Naive thymus-derived CD4-positive, alpha-beta T cell (primary cell): Measurements from ENCODE around the gene LRRC8E. TPM values are rescaled to one million over a fixed set of nuclear protein-coding genes. Genes with fewer than 3 reads are reported as not detected.

Experiments
- ATAC-seq: fragments of 150-1000 bp; cut with Tn5 transposase; 2 replicates; pipeline ENCODE4 v1.10.0; 2021; ENCODE audit warnings: mild to moderate bottlenecking, moderate library complexity
- CTCF ChIA-PET: fragments of 350-600 bp; sonication (Branson Sonifier 250); formaldehyde crosslinking; loops from one replicate; lab custom pipeline; 2021; ENCODE audit warnings: antibody characterized with exemption; lab: Charles Lee
- POLR2A ChIA-PET: fragments of 350-600 bp; sonication (Branson Sonifier 250); formaldehyde crosslinking; loops from one replicate; lab custom pipeline; 2021; ENCODE audit warnings: antibody characterized with exemption, inconsistent platforms; lab: Charles Lee
- DNase-seq, 9 donors: peaks; one replicate each; pipeline versions ENCODE4 v3.0.0 to v3.0.0-alpha.2; 2020 to 2022; ENCODE audit warnings: mixed read lengths in 1 of 9
- H3K27ac ChIP-seq: one replicate; pipeline ENCODE4 v1.7.0; 2013; ENCODE audit warnings: mild to moderate bottlenecking, low read depth, low read length, moderate library complexity
- H3K27me3 ChIP-seq, 2 donors: one replicate each; pipeline ENCODE4 v1.7.0; 2013; ENCODE audit warnings: low read length in 2 of 2, mild to moderate bottlenecking in 2 of 2, moderate library complexity in 2 of 2; ENCODE audit not compliant: control insufficient read depth in 2 of 2, insufficient read depth in 2 of 2
- H3K36me3 ChIP-seq, 3 experiments: 1 replicate in 2 of 3; 2 replicates in 1 of 3; pipeline ENCODE4 v1.7.0; 2013; ENCODE audit warnings: low read length in 3 of 3, mild to moderate bottlenecking in 3 of 3, moderate library complexity in 1 of 3; ENCODE audit not compliant: insufficient read depth in 3 of 3, control insufficient read depth in 2 of 3
- H3K4me1 ChIP-seq, 2 donors: one replicate each; pipeline ENCODE4 v1.7.0; 2013; ENCODE audit warnings: low read length in 2 of 2, mild to moderate bottlenecking in 2 of 2, moderate library complexity in 1 of 2; ENCODE audit not compliant: control insufficient read depth in 2 of 2, insufficient read depth in 2 of 2
- H3K4me3 ChIP-seq: 2 replicates; pipeline ENCODE4 v1.7.0; 2013; ENCODE audit warnings: mild to moderate bottlenecking, low read length
- H3K9me3 ChIP-seq, 3 experiments: 1 replicate in 2 of 3; 2 replicates in 1 of 3; pipeline ENCODE4 v1.7.0; 2013; ENCODE audit warnings: low read length in 3 of 3; ENCODE audit not compliant: control insufficient read depth in 2 of 3
- H3K27ac Mint-ChIP-seq, 9 donors: one replicate each; pipeline ENCODE4 v1.8.0; 2020 to 2022; ENCODE audit warnings: mixed read lengths in 9 of 9, mild to moderate bottlenecking in 8 of 9, moderate library complexity in 5 of 9, inconsistent platforms in 2 of 9
- H3K27me3 Mint-ChIP-seq, 5 donors: one replicate each; pipeline ENCODE4 v1.8.0; 2021 to 2022; ENCODE audit warnings: mixed read lengths in 5 of 5, mild to moderate bottlenecking in 1 of 5
- H3K36me3 Mint-ChIP-seq, 5 donors: one replicate each; pipeline ENCODE4 v1.8.0; 2020 to 2022; ENCODE audit warnings: mixed read lengths in 5 of 5, mild to moderate bottlenecking in 3 of 5, inconsistent platforms in 1 of 5
- H3K4me1 Mint-ChIP-seq, 7 donors: one replicate each; pipeline ENCODE4 v1.8.0; 2020 to 2022; ENCODE audit warnings: mixed read lengths in 7 of 7, mild to moderate bottlenecking in 3 of 7, inconsistent platforms in 1 of 7
- H3K4me3 Mint-ChIP-seq, 10 donors: one replicate each; pipeline ENCODE4 v1.8.0; 2020 to 2022; ENCODE audit warnings: mild to moderate bottlenecking in 10 of 10, mixed read lengths in 10 of 10, moderate library complexity in 6 of 10, inconsistent platforms in 2 of 10
- H3K9me3 Mint-ChIP-seq, 11 donors: one replicate each; pipeline ENCODE4 v1.8.0; 2020 to 2022; ENCODE audit warnings: mixed read lengths in 11 of 11, mild to moderate bottlenecking in 4 of 11, inconsistent platforms in 1 of 11, moderate library complexity in 1 of 11
- intact Hi-C, 2 donors: fragments of 100-400 bp; cut with micrococcal nuclease; formaldehyde crosslinking; loops; one replicate each; pipeline ENCODE4 v1.15.1; 2023
- polyA plus RNA-seq, 2 donors: library from polyadenylated mRNA; unstranded; fragments of 300-500 nt; fragmentation: Illumina TruSeq; gene quantifications; one replicate each; pipeline ENCODE4 v1.2.3, GENCODE V29; 2021
- total RNA-seq, 6 experiments: library from RNA in 5 of 6; stranded (reverse) in 5 of 6; gene quantifications; 1 replicate in 5 of 6; 2 replicates in 1 of 6; pipeline ENCODE4 v1.2.3 and lab custom pipeline; 2021 to 2026

Gene LRRC8E
- total RNA-seq (under 1 TPM in 1 of 5 experiments, not detected in 4; 0.24 TPM), polyA plus RNA-seq (under 1 TPM in 1 of 2 donors, not detected in 1; 0.53 TPM), total RNA-seq (lab: John Stamatoyannopoulos, UW) (not detected)

DNA sequence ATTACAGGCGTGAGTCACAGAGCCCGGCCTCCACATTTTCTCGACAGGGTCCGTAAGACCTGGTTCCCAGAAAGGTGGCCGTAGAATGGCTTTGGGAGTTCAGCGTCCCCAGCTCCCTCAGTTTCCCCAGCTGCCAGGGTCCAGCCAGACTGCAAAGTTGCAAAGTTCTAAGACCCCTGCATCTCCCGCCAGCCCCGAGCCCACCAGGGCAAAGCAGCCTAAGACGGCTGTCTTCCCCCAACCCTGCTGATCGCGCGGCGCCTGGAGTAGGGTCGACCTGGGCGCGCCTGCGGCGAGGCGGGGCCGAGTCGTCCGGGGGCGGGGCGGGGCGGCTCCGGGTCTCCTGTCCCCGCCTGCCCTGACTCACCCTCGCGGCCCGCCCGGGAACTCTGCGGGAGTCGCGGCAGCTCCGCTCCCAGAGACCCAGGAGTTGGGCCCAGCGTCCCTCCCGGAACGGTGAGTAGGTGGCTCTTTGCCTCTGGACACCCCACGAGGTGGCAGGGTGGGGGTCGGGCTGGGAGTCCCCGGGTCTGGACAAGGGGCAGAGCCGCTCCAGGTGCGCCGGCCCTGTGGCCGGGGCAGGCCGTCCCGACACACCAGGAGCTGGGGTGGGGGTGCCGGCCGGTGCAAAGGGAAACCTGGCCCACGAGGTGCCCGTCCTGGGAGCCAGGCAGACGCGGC, at the start of gene LRRC8E:
Gene LRRC8E (plus strand): TSS at position 366 of the 681 bp plus-strand sequence. CDS start 7,094 bp downstream, outside the sequence.
- Histone ChIP-seq H3K27ac (no peak within 1 kb of the TSS), H3K4me1 (no peaks in the 10 kb centered on the region), H3K27me3 (peaks cover 0 to 3% of the 10 kb centered on the region in 2 donors), H3K36me3 (no peaks in the 10 kb centered on the region), H3K9me3 (no peaks in the 10 kb centered on the region), H3K4me3 (no peak within 1 kb of the TSS)
- ChIA-PET CTCF (no interaction called here), POLR2A (no interaction called here)
- intact Hi-C loops: no loop called here
- peaks cover 0 to 5% (median 0%) of the 10 kb centered on the region in 7 donors for H3K4me1 Mint-ChIP-seq
- peak within 1 kb of the TSS in 1 of 10 donors; percentile 5 for H3K4me3 Mint-ChIP-seq
- DNase-seq (peak in 1 of 9 donors; percentile 57), ATAC-seq (peak; percentile 54)
- peaks cover 5 to 26% (median 19%) of the 10 kb centered on the region in 5 donors for H3K27me3 Mint-ChIP-seq
- H3K27ac Mint-ChIP-seq: no peak within 1 kb of the TSS
- peaks cover 0 to 1% (median 0%) of the 10 kb centered on the region in 11 donors for H3K9me3 Mint-ChIP-seq
- H3K36me3 Mint-ChIP-seq: no peaks in the 10 kb centered on the region

DNA sequence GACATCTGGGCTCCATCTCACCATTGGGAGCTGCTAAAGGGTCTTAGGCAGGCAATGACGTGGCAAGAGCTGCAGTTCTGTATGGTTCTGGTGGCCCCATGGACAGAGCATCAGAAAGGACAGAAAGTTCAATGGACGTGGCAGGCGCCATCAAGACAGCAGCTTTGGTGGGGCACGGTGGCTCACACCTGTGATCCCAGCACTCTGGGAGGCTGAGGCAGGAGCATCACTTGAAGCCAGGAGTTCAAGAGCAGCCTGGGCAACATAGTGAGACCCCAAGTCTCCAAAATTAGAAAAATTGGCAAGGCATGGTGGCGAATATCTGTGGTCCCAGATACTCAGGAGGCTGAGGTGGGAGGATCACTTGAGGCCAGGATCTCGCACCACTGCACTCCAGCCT, 48.8 kb upstream of the LRRC8E start:
- Mint-ChIP-seq H3K27ac (peak overlapping the region in 1 of 9 donors; percentile 25), H3K36me3 (no peaks in the 10 kb centered on the region), H3K4me3 (no peak overlapping the region), H3K27me3 (no peaks in the 10 kb centered on the region), H3K4me1 (peaks cover 0 to 12% (median 0%) of the 10 kb centered on the region in 7 donors), H3K9me3 (no peaks in the 10 kb centered on the region)
- no peak for ATAC-seq
- intact Hi-C loops: no loop called here
- no peak for DNase-seq
- Histone ChIP-seq H3K36me3 (no peaks in the 10 kb centered on the region), H3K27ac (no peak overlapping the region), H3K27me3 (no peaks in the 10 kb centered on the region), H3K4me1 (no peaks in the 10 kb centered on the region), H3K4me3 (no peak overlapping the region), H3K9me3 (no peaks in the 10 kb centered on the region)
- ChIA-PET CTCF (no interaction called here), POLR2A (no interaction called here)

DNA sequence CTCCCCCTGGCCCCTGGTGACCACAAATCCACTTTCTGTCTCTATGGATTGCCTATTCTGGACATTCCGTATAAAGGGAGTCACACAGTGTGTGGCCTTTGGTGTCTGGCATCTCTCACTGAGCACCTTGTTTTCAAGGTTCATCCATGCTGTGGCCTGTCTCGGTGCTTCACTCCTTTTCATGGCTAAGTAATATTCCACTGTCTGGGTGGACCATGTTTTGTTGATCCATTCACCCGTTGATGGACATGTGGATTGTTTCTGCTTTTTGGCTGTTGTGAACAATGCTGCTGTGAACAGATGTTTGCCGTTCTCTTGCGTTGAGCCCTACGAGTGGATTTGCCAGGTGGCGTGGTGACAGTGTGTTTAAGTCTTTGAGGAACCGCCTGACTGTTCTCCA, 47.7 kb upstream of the LRRC8E start:
- H3K9me3 Mint-ChIP-seq: no peaks in the 10 kb centered on the region
- Histone ChIP-seq H3K27ac (no peak overlapping the region), H3K4me1 (no peaks in the 10 kb centered on the region), H3K36me3 (no peaks in the 10 kb centered on the region), H3K27me3 (no peaks in the 10 kb centered on the region), H3K9me3 (no peaks in the 10 kb centered on the region), H3K4me3 (no peak overlapping the region)
- no peaks in the 10 kb centered on the region for H3K36me3 Mint-ChIP-seq
- DNase-seq: no peak
- no peaks in the 10 kb centered on the region for H3K27me3 Mint-ChIP-seq
- intact Hi-C loops: no loop called here
- CTCF ChIA-PET: no interaction called here
- H3K4me1 Mint-ChIP-seq: peaks cover 0 to 10% (median 0%) of the 10 kb centered on the region in 7 donors
- POLR2A ChIA-PET: no interaction called here
- no peak overlapping the region for H3K4me3 Mint-ChIP-seq
- H3K27ac Mint-ChIP-seq: no peak overlapping the region
- ATAC-seq: no peak

DNA sequence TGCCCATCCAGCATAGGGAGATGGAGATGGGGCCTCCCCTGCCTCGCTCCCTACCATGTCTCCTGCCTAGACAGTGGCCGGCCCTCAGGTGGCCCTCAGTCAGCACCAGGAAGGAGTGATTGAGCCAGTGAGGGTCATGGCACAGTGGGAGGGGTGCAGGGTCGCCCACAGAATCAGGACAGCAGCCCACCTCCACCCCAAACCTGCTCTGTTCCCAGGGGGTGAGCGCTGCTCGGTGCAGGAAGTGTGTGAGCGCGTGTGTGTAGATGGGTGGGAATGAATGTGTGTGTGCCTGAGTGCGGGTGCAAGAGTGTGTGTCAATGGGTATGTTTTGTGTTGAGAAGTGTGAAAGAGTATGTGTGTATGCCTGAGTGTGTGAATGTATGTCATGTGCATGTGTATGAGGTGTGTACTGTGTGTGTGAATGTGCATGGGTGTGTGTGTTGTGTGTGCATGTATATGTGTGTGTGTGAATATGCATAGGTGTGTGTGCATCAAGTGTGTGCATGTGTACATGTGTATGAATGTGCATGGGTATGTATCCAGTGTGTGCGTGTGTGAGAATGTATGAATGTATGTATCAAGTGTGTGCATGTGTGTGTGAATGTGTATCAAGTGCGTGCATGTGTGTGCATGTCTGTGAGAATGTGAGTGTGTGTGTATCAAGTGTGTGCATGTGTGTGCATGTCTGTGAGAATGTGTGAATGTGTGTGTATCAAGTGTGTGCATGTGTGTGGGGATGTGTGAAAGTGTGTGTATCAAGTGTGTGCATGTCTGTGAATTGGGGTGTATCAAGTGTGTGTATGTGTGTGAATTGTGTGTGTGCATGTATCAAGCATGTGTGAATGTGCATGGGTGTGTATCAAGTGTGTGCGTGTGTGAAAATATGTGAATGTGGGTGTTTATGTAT, 46.3 kb upstream of the LRRC8E start:
- H3K9me3 Mint-ChIP-seq: no peaks in the 10 kb centered on the region
- no peaks in the 10 kb centered on the region for H3K9me3 ChIP-seq
- DNase-seq: no peak
- ChIA-PET CTCF (no interaction called here), POLR2A (no interaction called here)
- no peak for ATAC-seq
- no peaks in the 10 kb centered on the region for H3K27me3 ChIP-seq
- peaks cover 0 to 6% (median 0%) of the 10 kb centered on the region in 7 donors for H3K4me1 Mint-ChIP-seq
- intact Hi-C loops: no loop called here
- H3K27ac ChIP-seq: no peak overlapping the region
- H3K27me3 Mint-ChIP-seq: no peaks in the 10 kb centered on the region
- no peak overlapping the region for H3K4me3 ChIP-seq
- H3K36me3 Mint-ChIP-seq: no peaks in the 10 kb centered on the region
- H3K4me3 Mint-ChIP-seq: no peak overlapping the region
- no peaks in the 10 kb centered on the region for H3K4me1 ChIP-seq
- H3K27ac Mint-ChIP-seq: no peak overlapping the region
- no peaks in the 10 kb centered on the region for H3K36me3 ChIP-seq

DNA sequence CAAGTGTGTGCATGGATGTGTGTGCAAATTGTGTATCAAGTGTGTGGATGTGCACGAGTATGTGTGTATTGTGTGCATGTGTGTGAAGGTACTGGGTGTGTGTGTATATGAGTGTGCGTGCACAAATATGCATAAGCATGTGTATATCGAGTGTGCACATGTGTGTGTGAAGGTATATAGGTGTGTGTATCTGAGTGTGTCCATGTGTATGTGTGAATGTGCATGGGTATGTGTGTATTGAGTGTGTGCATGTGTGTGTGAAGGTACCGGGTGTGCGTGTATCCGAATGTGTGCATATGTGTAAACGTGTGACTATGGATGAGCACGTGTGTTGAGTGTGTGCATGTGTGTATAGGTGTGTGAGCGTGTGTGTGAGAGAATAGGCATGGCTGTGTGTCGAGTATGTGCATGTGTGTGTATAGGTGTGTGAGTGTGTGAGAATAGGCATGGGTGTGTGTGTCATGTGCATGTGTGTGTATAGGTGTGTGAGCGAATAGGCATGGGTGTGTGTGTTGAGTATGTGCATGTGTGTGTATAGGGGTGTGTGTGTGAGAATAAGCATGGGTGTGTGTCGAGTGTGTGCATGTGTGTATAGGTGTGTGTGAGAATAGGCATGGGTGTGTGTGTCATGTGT, 45.5 kb upstream of the LRRC8E start:
- H3K4me1 ChIP-seq: no peaks in the 10 kb centered on the region
- H3K27ac ChIP-seq: no peak overlapping the region
- H3K36me3 ChIP-seq: no peaks in the 10 kb centered on the region
- POLR2A ChIA-PET: no interaction called here
- H3K4me3 ChIP-seq: no peak overlapping the region
- ATAC-seq (no peak), DNase-seq (no peak)
- CTCF ChIA-PET: no interaction called here
- Mint-ChIP-seq H3K4me1 (peaks cover 0 to 6% (median 0%) of the 10 kb centered on the region in 7 donors), H3K9me3 (no peaks in the 10 kb centered on the region), H3K36me3 (no peaks in the 10 kb centered on the region), H3K27ac (no peak overlapping the region), H3K4me3 (no peak overlapping the region), H3K27me3 (no peaks in the 10 kb centered on the region)
- intact Hi-C loops: no loop called here
- no peaks in the 10 kb centered on the region for H3K27me3 ChIP-seq
- no peaks in the 10 kb centered on the region for H3K9me3 ChIP-seq

DNA sequence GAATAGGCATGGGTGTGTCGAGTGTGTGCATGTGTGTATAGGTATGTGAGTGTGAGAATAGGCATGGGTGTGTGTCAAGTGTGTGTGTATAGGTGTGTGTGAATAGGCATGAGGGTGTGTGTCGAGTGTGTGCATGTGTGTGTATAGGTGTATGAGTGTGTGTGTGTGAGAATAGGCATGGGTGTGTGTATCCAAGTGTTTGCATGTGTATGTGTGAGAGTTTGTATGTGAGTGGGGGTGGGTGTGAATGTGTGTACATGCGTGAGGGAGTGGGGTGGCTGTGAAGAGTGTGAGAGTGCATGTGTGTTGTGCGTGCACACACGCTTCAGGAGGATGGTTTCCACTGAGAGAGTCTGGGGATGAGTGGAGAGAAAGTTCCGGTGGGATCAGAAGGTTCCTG, 44.8 kb upstream of the LRRC8E start:
- ATAC-seq (no peak), DNase-seq (no peak)
- no peaks in the 10 kb centered on the region for H3K36me3 ChIP-seq
- POLR2A ChIA-PET: no interaction called here
- H3K27ac Mint-ChIP-seq: no peak overlapping the region
- no peak overlapping the region for H3K4me3 Mint-ChIP-seq
- no peak overlapping the region for H3K4me3 ChIP-seq
- CTCF ChIA-PET: interaction anchor here (0.6 kb wide), 2 partner anchors 9 to 26 kb away, joined by 3 read pairs; no protein-coding TSS in a partner anchor
- no peaks in the 10 kb centered on the region for H3K27me3 ChIP-seq
- no peaks in the 10 kb centered on the region for H3K27me3 Mint-ChIP-seq
- H3K36me3 Mint-ChIP-seq: no peaks in the 10 kb centered on the region
- no peak overlapping the region for H3K27ac ChIP-seq
- peaks cover 0 to 4% (median 0%) of the 10 kb centered on the region in 7 donors for H3K4me1 Mint-ChIP-seq
- intact Hi-C loops: no loop called here
- H3K9me3 Mint-ChIP-seq: no peaks in the 10 kb centered on the region
- H3K4me1 ChIP-seq: no peaks in the 10 kb centered on the region
- H3K9me3 ChIP-seq: no peaks in the 10 kb centered on the region
